ENCODE results near the gene VCAN. TPM values are rescaled to one million over a fixed set of nuclear protein-coding genes. Genes with fewer than 3 reads are reported as not detected.

Gene VCAN
- polyA plus RNA-seq, 1 donor from 2014 or later: 1,185 TPM

- Histone ChIP-seq H3K9me3 (ENCODE audit: low read length) (no peaks in the 10 kb centered on the region), H3K27ac (ENCODE audit: low read length) (peak overlapping the region; percentile 11), H4K20me1 (ENCODE audit: insufficient read depth) (peaks cover 83% of the 10 kb centered on the region), H3K4me3 (ENCODE audit: low read length) (peak overlapping the region; percentile 39), H3K4me2 (ENCODE audit: low read length) (no peak overlapping the region), H3K36me3 (ENCODE audit: insufficient read depth, low read length) (peaks cover 55% of the 10 kb centered on the region), H2AFZ (ENCODE audit: low read depth, low read length) (no peak overlapping the region), H3K27me3 (ENCODE audit: insufficient read depth, low read depth, low read length) (no peaks in the 10 kb centered on the region), H3K9me2 (ENCODE audit: insufficient read depth, low read length) (no peaks in the 10 kb centered on the region), H3F3A (ENCODE audit: insufficient read depth, low read length, poor library complexity, severe bottlenecking) (peaks cover 7% of the 10 kb centered on the region), H3K79me2 (replicated peaks; ENCODE audit: insufficient read depth, low read length) (peaks cover 98% of the 10 kb centered on the region), H3K9ac (ENCODE audit: low read length) (no peak overlapping the region)
- TF ChIP-seq EZH2 (IDR thresholded peaks at IDR 0.05; ENCODE audit: borderline replicate concordance, insufficient read depth, low read length, poor library complexity, severe bottlenecking): no peak
Measured at GRCh38 chr5:83510260-83510659, 38.7 kb downstream of the VCAN start.

GRCh38 chr5:83512061-83512745 lies 40.7 kb downstream of the VCAN start:
- H3F3A ChIP-seq (ENCODE audit: insufficient read depth, low read length, poor library complexity, severe bottlenecking): peaks cover 7% of the 10 kb centered on the region
- H3K27ac ChIP-seq (ENCODE audit: low read length): no peak overlapping the region
- no peaks in the 10 kb centered on the region for H3K27me3 ChIP-seq (ENCODE audit: insufficient read depth, low read depth, low read length)
- H3K9me3 ChIP-seq (ENCODE audit: low read length): no peaks in the 10 kb centered on the region
- peak overlapping the region; percentile 20 for H3K4me3 ChIP-seq (ENCODE audit: low read length)
- H3K36me3 ChIP-seq (ENCODE audit: insufficient read depth, low read length): peaks cover 55% of the 10 kb centered on the region
- H2AFZ ChIP-seq (ENCODE audit: low read depth, low read length): no peak overlapping the region
- H3K9ac ChIP-seq (ENCODE audit: low read length): no peak overlapping the region
- no peak overlapping the region for H3K4me2 ChIP-seq (ENCODE audit: low read length)
- peaks cover 88% of the 10 kb centered on the region for H4K20me1 ChIP-seq (ENCODE audit: insufficient read depth)
- no peak for TF ChIP-seq RAD21 (conservative IDR thresholded peaks at IDR 0.05)
- TF ChIP-seq POLR2AphosphoS5 (IDR thresholded peaks at IDR 0.05): peak; percentile 38
- no peak for TF ChIP-seq EP300 (conservative IDR thresholded peaks at IDR 0.05; ENCODE audit: poor library complexity, severe bottlenecking)
- TF ChIP-seq TAF1 (IDR thresholded peaks at IDR 0.05; ENCODE audit: low read depth): no peak
- no peak for TF ChIP-seq REST (IDR thresholded peaks at IDR 0.05; ENCODE audit: borderline replicate concordance)
- no peaks in the 10 kb centered on the region for H3K9me2 ChIP-seq (ENCODE audit: insufficient read depth, low read length)
- peaks cover 98% of the 10 kb centered on the region for H3K79me2 ChIP-seq (replicated peaks; ENCODE audit: insufficient read depth, low read length)

GRCh38 chr5:83513081-83513480 lies 41.5 kb downstream of the VCAN start:
- no peak for TF ChIP-seq EP300 (conservative IDR thresholded peaks at IDR 0.05; ENCODE audit: poor library complexity, severe bottlenecking)
- no peak for TF ChIP-seq CTCF (IDR thresholded peaks at IDR 0.05; ENCODE audit: poor library complexity, severe bottlenecking)
- no peak for TF ChIP-seq TAF1 (IDR thresholded peaks at IDR 0.05; ENCODE audit: low read depth)
- no peak for TF ChIP-seq MXI1 (conservative IDR thresholded peaks at IDR 0.05; ENCODE audit: poor library complexity, severe bottlenecking)
- no peak for TF ChIP-seq SMC3 (conservative IDR thresholded peaks at IDR 0.05; ENCODE audit: poor library complexity)
- TF ChIP-seq EZH2 (IDR thresholded peaks at IDR 0.05; ENCODE audit: borderline replicate concordance, insufficient read depth, low read length, poor library complexity, severe bottlenecking): no peak
- TF ChIP-seq POLR2AphosphoS5 (IDR thresholded peaks at IDR 0.05): no peak
- TF ChIP-seq RAD21 (conservative IDR thresholded peaks at IDR 0.05): no peak
- no peak for TF ChIP-seq REST (IDR thresholded peaks at IDR 0.05; ENCODE audit: borderline replicate concordance)
- Histone ChIP-seq H3K9me2 (ENCODE audit: insufficient read depth, low read length) (no peaks in the 10 kb centered on the region), H4K20me1 (ENCODE audit: insufficient read depth) (peaks cover 87% of the 10 kb centered on the region), H3K79me2 (replicated peaks; ENCODE audit: insufficient read depth, low read length) (peaks cover 98% of the 10 kb centered on the region), H3F3A (ENCODE audit: insufficient read depth, low read length, poor library complexity, severe bottlenecking) (peaks cover 7% of the 10 kb centered on the region), H3K9ac (ENCODE audit: low read length) (no peak overlapping the region), H3K27me3 (ENCODE audit: insufficient read depth, low read depth, low read length) (no peaks in the 10 kb centered on the region), H3K4me2 (ENCODE audit: low read length) (no peak overlapping the region), H2AFZ (ENCODE audit: low read depth, low read length) (no peak overlapping the region), H3K4me3 (ENCODE audit: low read length) (peak overlapping the region; percentile 20), H3K27ac (ENCODE audit: low read length) (no peak overlapping the region), H3K36me3 (ENCODE audit: insufficient read depth, low read length) (peaks cover 47% of the 10 kb centered on the region), H3K9me3 (ENCODE audit: low read length) (no peaks in the 10 kb centered on the region)

All from neural cell (in vitro differentiated cells).